CD4-positive, alpha-beta T cell treated with Interleukin-17A for 4 hours (primary cell): ENCODE data around the gene ZNF700.
A peak's percentile ranks its signal among the peaks of the same experiment; 100 is the strongest.
"Not testable (repeated sequence)": the region's sequence is repeated elsewhere in the genome, so short reads cannot be mapped to it uniquely, and the experiment has no call there.

Experiments used
- DNase-seq: peaks from one replicate; pipeline ENCODE4 v3.0.0-alpha.2; 2020; ENCODE audit warnings: mixed read lengths

Gene ZNF700

GRCh38 chr19:11924886-11925650 lies at the start of gene ZNF700:
Gene ZNF700, plus strand, starts transcription at chr19:11925107. Its CDS starts 104 bp downstream, at chr19:11925211.
- DNase-seq: peak; percentile 93

- DNase-seq: peak; percentile 56
These were observed 45.1 kb upstream of the ZNF700 start for GRCh38 chr19:11879687-11880266.

GRCh38 chr19:11880598-11880997 lies 44.3 kb upstream of the ZNF700 start:
- DNase-seq: no peak

GRCh38 chr19:11881151-11881800 lies 43.6 kb upstream of the ZNF700 start:
- DNase-seq: peak; percentile 76

GRCh38 chr19:11882606-11883005 lies 42.3 kb upstream of the ZNF700 start:
- DNase-seq: no peak

- no peak for DNase-seq
These were observed 37.7 kb upstream of the ZNF700 start for GRCh38 chr19:11887234-11887610.

- peak; percentile 80 for DNase-seq
These were observed 37.0 kb upstream of the ZNF700 start, which contains the start of gene ZNF69 for GRCh38 chr19:11887611-11888531. Gene ZNF69, plus strand, starts transcription at chr19:11887782. Its CDS starts 142 bp downstream, at chr19:11887924.

- not testable (repeated sequence) for DNase-seq
These were observed 35.0 kb upstream of the ZNF700 start for GRCh38 chr19:11889901-11890300.

- DNase-seq: no peak
These were observed 34.3 kb upstream of the ZNF700 start for GRCh38 chr19:11890634-11891033.

- DNase-seq: no peak
These were observed 30.1 kb upstream of the ZNF700 start for GRCh38 chr19:11894851-11895250.

GRCh38 chr19:11902228-11902627 lies 22.7 kb upstream of the ZNF700 start:
- DNase-seq: no peak

- no peak for DNase-seq
These were observed 19.0 kb upstream of the ZNF700 start for GRCh38 chr19:11905928-11906327.

- DNase-seq: not testable (repeated sequence)
These were observed 13.0 kb upstream of the ZNF700 start for GRCh38 chr19:11911937-11912336.

GRCh38 chr19:11914417-11915051 lies 10.4 kb upstream of the ZNF700 start:
- DNase-seq: not testable (repeated sequence)

GRCh38 chr19:11921852-11922495 lies 2.9 kb upstream of the ZNF700 start:
- no peak for DNase-seq

GRCh38 chr19:11925651-11926187 lies 812 bp downstream of the ZNF700 start:
- not testable (repeated sequence) for DNase-seq

- DNase-seq: no peak
These were observed 2.3 kb downstream of the ZNF700 start for GRCh38 chr19:11927227-11927626.

- no peak for DNase-seq
These were observed 6.1 kb downstream of the ZNF700 start for GRCh38 chr19:11931051-11931450.

GRCh38 chr19:11931513-11931912 lies 6.6 kb downstream of the ZNF700 start:
- DNase-seq: no peak

- DNase-seq: not testable (repeated sequence)
These were observed 10.9 kb downstream of the ZNF700 start for GRCh38 chr19:11935829-11936228.

- not testable (repeated sequence) for DNase-seq
These were observed 13.5 kb downstream of the ZNF700 start for GRCh38 chr19:11938383-11938782.
